NCI-H1105 (cell line): ENCODE data around the gene FAM234A.

Experiments used
- DNase-seq: peaks from one replicate; lab custom pipeline; 2025; lab: John Stamatoyannopoulos, UW

FAM234A gene

GRCh38 chr16:301235-301634, 66.6 kb downstream of the FAM234A start:
- no peak for DNase-seq

GRCh38 chr16:301950-302349, 67.3 kb downstream of the FAM234A start:
- DNase-seq: no peak

GRCh38 chr16:303760-304505, 69.3 kb downstream of the FAM234A start:
- no peak for DNase-seq

- no peak for DNase-seq
Observed at GRCh38 chr16:305916-306626, 71.5 kb downstream of the FAM234A start.

DNA sequence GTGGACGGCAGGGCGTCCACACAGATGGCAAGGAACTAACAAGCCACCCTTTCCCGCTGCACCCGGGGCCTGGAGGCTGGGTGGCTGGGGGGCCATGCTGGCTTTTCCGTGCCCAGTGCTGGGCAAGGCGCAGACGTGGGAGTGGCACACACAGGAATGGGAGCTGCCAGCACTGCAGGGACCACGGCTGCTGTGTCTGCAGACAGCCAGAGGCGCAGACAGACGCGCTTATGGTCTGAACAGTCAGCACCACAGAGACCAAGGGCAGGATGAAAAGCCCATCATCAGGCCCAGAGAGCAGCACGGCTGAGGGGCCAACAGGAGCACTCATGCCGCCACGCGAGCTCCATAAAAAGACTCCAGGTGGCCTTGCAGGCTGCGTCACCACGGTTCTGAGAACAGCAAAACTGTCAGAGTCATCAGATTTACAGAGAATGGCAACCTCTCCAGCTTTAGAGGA, 72.3 kb downstream of the FAM234A start:
- DNase-seq: no peak

DNA sequence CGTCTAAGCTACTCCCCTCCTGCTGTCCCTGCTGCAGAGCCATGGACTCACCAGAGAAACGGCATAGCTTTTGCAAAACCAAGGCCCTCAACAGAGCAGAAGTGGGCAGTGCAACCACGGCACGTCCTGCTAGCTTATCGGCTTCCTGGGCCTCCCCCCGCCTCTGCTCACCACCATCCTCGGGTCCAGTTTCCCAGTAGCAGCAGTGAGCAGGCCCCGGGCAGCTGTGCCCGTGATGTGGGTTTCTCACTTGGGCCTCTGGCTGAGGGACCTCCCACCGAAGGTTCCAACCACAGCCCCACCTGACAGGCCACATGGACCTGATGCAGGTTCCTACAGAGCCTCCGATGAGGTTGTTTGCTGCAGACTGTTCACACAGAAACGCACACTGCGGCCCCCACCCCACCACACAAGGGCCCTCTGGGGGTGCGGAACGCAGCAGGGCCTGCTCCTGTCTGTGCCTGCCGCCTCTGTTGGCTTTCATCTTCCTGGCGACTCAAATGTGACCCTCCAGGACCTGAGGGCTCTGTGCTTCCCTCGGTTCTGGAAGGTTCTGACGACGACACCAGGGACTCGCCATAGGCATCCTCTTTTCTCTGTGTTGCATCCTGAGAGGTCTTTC, 73.2 kb downstream of the FAM234A start:
- DNase-seq: no peak

GRCh38 chr16:309476-309875, 74.9 kb downstream of the FAM234A start:
- no peak for DNase-seq

GRCh38 chr16:311725-312124, 77.1 kb downstream of the FAM234A start:
- no peak for DNase-seq

GRCh38 chr16:314351-314750, 79.7 kb downstream of the FAM234A start:
- no peak for DNase-seq

DNA sequence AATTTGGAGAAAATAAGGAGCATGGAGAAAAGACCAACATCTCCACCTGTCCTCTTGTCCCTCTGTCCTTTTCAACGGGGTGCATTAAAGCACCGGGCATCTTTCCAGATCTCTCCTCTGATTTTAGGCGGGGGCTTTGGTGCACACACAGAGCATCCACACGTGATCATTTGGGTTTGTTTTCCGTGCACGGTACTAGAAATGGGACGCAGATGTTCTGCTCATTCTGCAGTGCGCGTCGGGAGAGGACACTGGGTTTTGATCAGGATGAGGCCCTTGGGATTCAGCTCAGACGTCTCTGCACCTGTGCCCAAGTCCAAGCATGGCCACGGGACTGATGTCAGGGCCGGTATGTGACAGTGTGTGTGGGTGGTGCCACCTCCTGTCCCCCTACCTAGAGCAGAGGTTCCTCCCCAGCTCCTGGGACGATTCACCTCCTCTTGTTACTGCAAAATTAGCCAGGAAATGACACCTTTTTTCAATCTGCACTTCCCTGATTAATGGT, 80.2 kb downstream of the FAM234A start:
- peak; percentile 68 for DNase-seq
